Prostate gland (tissue), 2 donors: ENCODE results near the gene TMEM178A. TPM values are rescaled to one million over a fixed set of nuclear protein-coding genes. Genes with fewer than 3 reads are reported as not detected.

Experiments used
- DNase-seq: peaks from one replicate; pipeline ENCODE4 v3.0.0-alpha.2; 2019; ENCODE audit warnings: low spot score
- H3K27ac ChIP-seq, 2 donors: fragments of 200-600 bp; sonication (generic); 2 replicates each; pipeline ENCODE4 v1.5.1; 2017 to 2019
- H3K27me3 ChIP-seq: fragments of 200-600 bp; sonication (generic); replicated peaks from 2 replicates; pipeline ENCODE4 v1.5.1; 2019; ENCODE audit not compliant: insufficient read depth
- H3K36me3 ChIP-seq, 2 donors: fragments of 200-600 bp; sonication (generic); 1 replicate in 1 of 2; 2 replicates in 1 of 2; pipeline versions ENCODE4 v1.5.1 to v1.8.1; 2017 to 2019
- H3K4me1 ChIP-seq: fragments of 200-600 bp; sonication (generic); replicated peaks from 2 replicates; pipeline ENCODE4 v1.5.1; 2019
- H3K4me3 ChIP-seq, 2 donors: fragments of 200-600 bp; sonication (generic); 2 replicates each; pipeline ENCODE4 v1.5.1; 2017 to 2019
- H3K9me3 ChIP-seq: fragments of 200-600 bp; sonication (generic); 2 replicates; pipeline ENCODE4 v1.5.1; 2017
- CTCF ChIP-seq, 4 experiments: fragments of 200-600 bp in 2 of 4; fragments of 450-650 bp in 2 of 4; sonication (generic) in 2 of 4; IDR thresholded peaks; 1 replicate in 3 of 4; 2 replicates in 1 of 4; pipeline ENCODE4 v1.5.1; 2016 to 2019; ENCODE audit warnings: antibody characterized with exemption in 4 of 4, mild to moderate bottlenecking in 2 of 4, moderate library complexity in 2 of 4
- POLR2A ChIP-seq: fragments of 450-650 bp; IDR thresholded peaks from one replicate; pipeline ENCODE4 v1.6.1; 2016; ENCODE audit warnings: antibody characterized with exemption, mild to moderate bottlenecking
- POLR2AphosphoS5 ChIP-seq: sonication (generic); formaldehyde crosslinking; IDR thresholded peaks from one replicate; pipeline ENCODE4 v1.6.1; 2017; ENCODE audit warnings: antibody characterized with exemption
- WGBS: methylation state at CpG from one replicate; pipeline ENCODE4 v1.1.5; 2018; 5-methylcytosine and 5-hydroxymethylcytosine counted together
- intact Hi-C: fragments of 100-400 bp; cut with DNase I; formaldehyde crosslinking; loops from one replicate; pipeline ENCODE4 v1.14.2; 2022
- total RNA-seq, 2 donors: library from RNA; depleted of rRNA; stranded (reverse); fragments of >200 nt; gene quantifications; one replicate each; pipeline ENCODE4 v1.1.0, GENCODE V29; 2016

The TMEM178A gene
- total RNA-seq, 2 donors from 2014 or later, result 2.6 to 6.9 TPM

- no peak for TF ChIP-seq POLR2A
- no peak for TF ChIP-seq CTCF (IDR thresholded peaks at IDR 0.05)
- no peak for TF ChIP-seq POLR2AphosphoS5
- Histone ChIP-seq H3K27ac (no peak overlapping the region), H3K9me3 (no peaks in the 10 kb centered on the region), H3K36me3 (no peaks in the 10 kb centered on the region), H3K4me3 (no peak overlapping the region), H3K27me3 (no peaks in the 10 kb centered on the region), H3K4me1 (no peaks in the 10 kb centered on the region)
- DNase-seq, result no peak
- WGBS, result 74% methylated on average over 3 of the region's 3 CpGs
- intact Hi-C loops, result no loop called here
These were observed 34.5 kb upstream of the TMEM178A start for GRCh38 chr2:39631256-39631655.

- Histone ChIP-seq H3K27ac (no peak overlapping the region), H3K4me3 (no peak overlapping the region), H3K9me3 (no peaks in the 10 kb centered on the region), H3K27me3 (no peaks in the 10 kb centered on the region), H3K36me3 (no peaks in the 10 kb centered on the region), H3K4me1 (no peaks in the 10 kb centered on the region)
- intact Hi-C loops, result no loop called here
- no peak for TF ChIP-seq CTCF (IDR thresholded peaks at IDR 0.05)
- no peak for TF ChIP-seq POLR2AphosphoS5
- no peak for TF ChIP-seq POLR2A
- 61% methylated on average over 3 of the region's 3 CpGs for WGBS
- no peak for DNase-seq
These were observed 34.0 kb upstream of the TMEM178A start for GRCh38 chr2:39631718-39632117.

- Histone ChIP-seq H3K27me3 (no peaks in the 10 kb centered on the region), H3K27ac (no peak overlapping the region), H3K9me3 (no peaks in the 10 kb centered on the region), H3K4me1 (no peaks in the 10 kb centered on the region), H3K4me3 (no peak overlapping the region), H3K36me3 (no peaks in the 10 kb centered on the region)
- intact Hi-C loops, result no loop called here
- TF ChIP-seq POLR2A (no peak), CTCF (IDR thresholded peaks at IDR 0.05) (no peak), POLR2AphosphoS5 (no peak)
- WGBS, result 66% methylated on average over 4 of the region's 4 CpGs
- DNase-seq, result no peak
These were observed 32.8 kb upstream of the TMEM178A start for GRCh38 chr2:39632876-39633275.

GRCh38 chr2:39636306-39636705, 29.4 kb upstream of the TMEM178A start:
- Histone ChIP-seq H3K27ac (no peak overlapping the region), H3K27me3 (no peaks in the 10 kb centered on the region), H3K4me1 (no peaks in the 10 kb centered on the region), H3K36me3 (no peaks in the 10 kb centered on the region), H3K4me3 (no peak overlapping the region), H3K9me3 (no peaks in the 10 kb centered on the region)
- WGBS, result 91% methylated on average over 3 of the region's 3 CpGs
- DNase-seq, result no peak
- TF ChIP-seq POLR2A (no peak), CTCF (IDR thresholded peaks at IDR 0.05) (no peak), POLR2AphosphoS5 (no peak)
- intact Hi-C loops, result no loop called here

GRCh38 chr2:39638581-39638980, 27.1 kb upstream of the TMEM178A start:
- DNase-seq, result no peak
- Histone ChIP-seq H3K4me1 (no peaks in the 10 kb centered on the region), H3K4me3 (no peak overlapping the region), H3K27ac (no peak overlapping the region), H3K9me3 (no peaks in the 10 kb centered on the region), H3K27me3 (no peaks in the 10 kb centered on the region), H3K36me3 (no peaks in the 10 kb centered on the region)
- intact Hi-C loops, result no loop called here
- 56% methylated on average over 3 of the region's 3 CpGs for WGBS
- TF ChIP-seq POLR2A (no peak), CTCF (IDR thresholded peaks at IDR 0.05) (no peak), POLR2AphosphoS5 (no peak)
